Gastrocnemius medialis (tissue), 4 donors: ENCODE measurements around the gene PEAK1. TPM values are rescaled to one million over a fixed set of nuclear protein-coding genes. Genes with fewer than 3 reads are reported as not detected.

Source experiments
- ATAC-seq, 2 donors: fragments of 150-250 bp; one replicate each; pipeline ENCODE4 v1.9.1; 2016
- DNase-seq, 2 donors: peaks; one replicate each; pipeline ENCODE4 v3.0.0-alpha.2; 2019
- H3K27ac ChIP-seq, 4 donors: fragments of 200-600 bp; sonication (generic); 1 replicate in 1 of 4; 2 replicates in 3 of 4; pipeline ENCODE4 v1.5.1; 2016 to 2018; ENCODE audit warnings: mild to moderate bottlenecking in 2 of 4, moderate library complexity in 1 of 4
- H3K27me3 ChIP-seq, 3 donors: fragments of 200-600 bp; sonication (generic) in 2 of 3; 1 replicate in 1 of 3; 2 replicates in 2 of 3; pipeline versions ENCODE4 v1.5.1 to v1.6.0; 2016 to 2019; ENCODE audit warnings: mild to moderate bottlenecking in 1 of 3, moderate library complexity in 1 of 3
- H3K36me3 ChIP-seq, 2 donors: fragments of 200-600 bp; sonication (generic) in 1 of 2; one replicate each; pipeline ENCODE4 v1.5.1; 2017 to 2018
- H3K4me1 ChIP-seq, 2 donors: fragments of 200-600 bp; sonication (generic) in 1 of 2; one replicate each; pipeline ENCODE4 v1.5.1; 2016 to 2017; ENCODE audit warnings: mild to moderate bottlenecking in 2 of 2
- H3K4me3 ChIP-seq, 4 donors: fragments of 200-600 bp; sonication (generic) in 3 of 4; 1 replicate in 1 of 4; 2 replicates in 3 of 4; pipeline ENCODE4 v1.5.1; 2016 to 2019; ENCODE audit warnings: mild to moderate bottlenecking in 2 of 4
- H3K9me3 ChIP-seq, 3 donors: fragments of 200-600 bp; sonication (generic) in 2 of 3; 1 replicate in 1 of 3; 2 replicates in 2 of 3; pipeline ENCODE4 v1.5.1; 2016 to 2019
- CTCF ChIP-seq, 5 experiments: fragments of 450-650 bp in 3 of 5; fragments of 200-600 bp in 2 of 5; sonication (generic) in 2 of 5; IDR thresholded peaks in 4 of 5; conservative IDR thresholded peaks in 1 of 5; 1 replicate in 4 of 5; 2 replicates in 1 of 5; pipeline ENCODE4 v1.5.1; 2016 to 2019; ENCODE audit warnings: antibody characterized with exemption in 5 of 5, mild to moderate bottlenecking in 3 of 5, moderate library complexity in 3 of 5
- POLR2A ChIP-seq, 2 donors: fragments of 450-650 bp; IDR thresholded peaks; one replicate each; pipeline ENCODE4 v1.6.1; 2017; ENCODE audit warnings: antibody characterized with exemption in 2 of 2, mild to moderate bottlenecking in 2 of 2, moderate library complexity in 2 of 2
- in situ Hi-C, 4 donors: fragments of 200-750 bp; cut with MboI; loops; one replicate each; pipeline versions ENCODE4 v1.15.0 to v1.8.0; 2017; ENCODE audit warnings: low sequenced_read_pairs in 4 of 4
- intact Hi-C: fragments of 100-400 bp; cut with DNase I; formaldehyde crosslinking; loops from one replicate; pipeline ENCODE4 v1.15.1; 2023; ENCODE audit warnings: low total_unique reads
- total RNA-seq, 4 donors: library from RNA; depleted of rRNA; stranded (reverse); fragments of >200 nt; gene quantifications; one replicate each; pipeline versions ENCODE4 v1.1.0 to v1.2.3, GENCODE V29; 2016

The PEAK1 gene
- total RNA-seq, 4 donors from 2014 or later, result 17.8 to 21.9 (median 20.8) TPM

- intact Hi-C loops (no loop called here), in situ Hi-C loops (no loop called here)
- H3K9me3 ChIP-seq, result no peaks in the 10 kb centered on the region
- TF ChIP-seq POLR2A (IDR thresholded peaks at IDR 0.05), result no peak
- no peak for TF ChIP-seq CTCF (IDR thresholded peaks at IDR 0.05 in 4 of 5, conservative IDR thresholded peaks at IDR 0.05 in 1 of 5)
- H3K36me3 ChIP-seq, result peaks cover 0 to 13% of the 10 kb centered on the region in 2 donors
- DNase-seq, result no peak
- no peaks in the 10 kb centered on the region for H3K27me3 ChIP-seq
- no peak overlapping the region for H3K4me3 ChIP-seq
- H3K27ac ChIP-seq, result no peak overlapping the region
- no peak for ATAC-seq
- H3K4me1 ChIP-seq, result peaks cover 25 to 34% of the 10 kb centered on the region in 2 donors
Measured at GRCh38 chr15:77457191-77457904, 37.4 kb upstream of the PEAK1 start.

GRCh38 chr15:77456746-77457145 is 36.8 kb upstream of the PEAK1 start:
- H3K36me3 ChIP-seq, result peaks cover 0 to 13% of the 10 kb centered on the region in 2 donors
- no peaks in the 10 kb centered on the region for H3K9me3 ChIP-seq
- intact Hi-C loops, result no loop called here
- DNase-seq (no peak), ATAC-seq (no peak)
- in situ Hi-C loops, result no loop called here
- no peak overlapping the region for H3K27ac ChIP-seq
- H3K4me3 ChIP-seq, result no peak overlapping the region
- H3K27me3 ChIP-seq, result no peaks in the 10 kb centered on the region
- H3K4me1 ChIP-seq, result peaks cover 25 to 30% of the 10 kb centered on the region in 2 donors
- TF ChIP-seq CTCF (IDR thresholded peaks at IDR 0.05 in 4 of 5, conservative IDR thresholded peaks at IDR 0.05 in 1 of 5), result no peak
- TF ChIP-seq POLR2A (IDR thresholded peaks at IDR 0.05), result no peak

GRCh38 chr15:77455696-77456321 is 35.9 kb upstream of the PEAK1 start:
- H3K4me3 ChIP-seq, result no peak overlapping the region
- H3K4me1 ChIP-seq, result peaks cover 25 to 30% of the 10 kb centered on the region in 2 donors
- peak in 1 of 2 donors; percentile 33 for ATAC-seq
- no peaks in the 10 kb centered on the region for H3K27me3 ChIP-seq
- no peak for TF ChIP-seq CTCF (IDR thresholded peaks at IDR 0.05 in 4 of 5, conservative IDR thresholded peaks at IDR 0.05 in 1 of 5)
- no peak for TF ChIP-seq POLR2A (IDR thresholded peaks at IDR 0.05)
- peak overlapping the region in 2 of 4 donors; percentile 2 to 16 for H3K27ac ChIP-seq
- H3K9me3 ChIP-seq, result no peaks in the 10 kb centered on the region
- DNase-seq, result no peak
- in situ Hi-C loops (no loop called here), intact Hi-C loops (no loop called here)
- peaks cover 0 to 13% of the 10 kb centered on the region in 2 donors for H3K36me3 ChIP-seq

GRCh38 chr15:77454951-77455350 is 35.0 kb upstream of the PEAK1 start:
- intact Hi-C loops, result no loop called here

More at GRCh38 chr15:77454951-77455350, 35.0 kb upstream of the PEAK1 start:
- Histone ChIP-seq H3K27ac (peak overlapping the region in 1 of 4 donors; percentile 2), H3K36me3 (peaks cover 0 to 13% of the 10 kb centered on the region in 2 donors), H3K4me3 (no peak overlapping the region), H3K27me3 (no peaks in the 10 kb centered on the region), H3K4me1 (peaks cover 25 to 30% of the 10 kb centered on the region in 2 donors), H3K9me3 (no peaks in the 10 kb centered on the region)
- in situ Hi-C loops, result no loop called here
- DNase-seq, result no peak
- TF ChIP-seq CTCF (IDR thresholded peaks at IDR 0.05 in 4 of 5, conservative IDR thresholded peaks at IDR 0.05 in 1 of 5) (no peak), POLR2A (IDR thresholded peaks at IDR 0.05) (no peak)
- ATAC-seq, result no peak
